DND-41 (cell line): ENCODE data around the gene NTM.

Source experiments
- ATAC-seq: fragments of 200-7000 bp; cut with Tn5 transposase; 3 replicates; pipeline ENCODE4 v1.9.1; 2021; ENCODE audit warnings: low read depth; ENCODE audit not compliant: insufficient read depth
- DNase-seq: peaks from one replicate; pipeline ENCODE4 v3.0.0-alpha.2; 2020
- H2AFZ ChIP-seq: 2 replicates; pipeline ENCODE4 v1.6.0; 2012; ENCODE audit warnings: low read depth, low read length
- H3K27ac ChIP-seq: 2 replicates; pipeline ENCODE4 v1.5.1; 2012; ENCODE audit warnings: low read length, inconsistent platforms
- H3K27me3 ChIP-seq: fragments of 200-600 bp; sonication (generic); 2 replicates; pipeline ENCODE4 v1.6.0; 2012; ENCODE audit warnings: low read length, mild to moderate bottlenecking, inconsistent platforms; ENCODE audit not compliant: insufficient read depth, poor library complexity
- H3K36me3 ChIP-seq: 2 replicates; pipeline ENCODE4 v1.5.1; 2012; ENCODE audit warnings: low read length, inconsistent platforms; ENCODE audit not compliant: insufficient read depth
- H3K4me1 ChIP-seq: 2 replicates; pipeline ENCODE4 v1.5.1; 2012; ENCODE audit warnings: mild to moderate bottlenecking, low read length; ENCODE audit not compliant: insufficient read depth
- H3K4me2 ChIP-seq: 2 replicates; pipeline ENCODE4 v1.6.0; 2012; ENCODE audit warnings: mild to moderate bottlenecking, moderate library complexity, low read length, inconsistent platforms; ENCODE audit not compliant: insufficient read depth
- H3K4me3 ChIP-seq, 2 experiments: fragments of 200-600 bp in 1 of 2; shearing (Covaris generic) in 1 of 2; 2 replicates each; pipeline ENCODE4 v1.5.1; 2012 to 2016; ENCODE audit warnings: inconsistent platforms in 2 of 2, low read length in 2 of 2, mild to moderate bottlenecking in 2 of 2, low read depth in 1 of 2, moderate library complexity in 1 of 2
- H3K79me2 ChIP-seq: 2 replicates; pipeline ENCODE4 v1.6.0; 2012; ENCODE audit warnings: low read length, inconsistent platforms; ENCODE audit not compliant: insufficient read depth
- H3K9ac ChIP-seq: 2 replicates; pipeline ENCODE4 v1.6.0; 2012; ENCODE audit warnings: low read depth, mild to moderate bottlenecking, inconsistent platforms, low read length, moderate library complexity
- H3K9me3 ChIP-seq: 2 replicates; pipeline ENCODE4 v1.5.1; 2012; ENCODE audit warnings: low read length, moderate library complexity, mild to moderate bottlenecking, inconsistent platforms; ENCODE audit not compliant: insufficient read depth, severe bottlenecking
- H4K20me1 ChIP-seq: 2 replicates; pipeline ENCODE4 v1.6.0; 2012; ENCODE audit warnings: low read length; ENCODE audit not compliant: insufficient read depth
- CTCF ChIP-seq: IDR thresholded peaks from 2 replicates; pipeline ENCODE4 v1.5.1; 2012; ENCODE audit warnings: borderline replicate concordance, low read length, moderate library complexity, mild to moderate bottlenecking; ENCODE audit not compliant: poor library complexity, severe bottlenecking; ENCODE audit errors: extremely low read depth
- EZH2 ChIP-seq: IDR thresholded peaks from 3 replicates; pipeline ENCODE4 v1.6.1; 2012; ENCODE audit warnings: borderline replicate concordance, low read depth, mild to moderate bottlenecking, moderate library complexity, low read length, inconsistent platforms; ENCODE audit not compliant: severe bottlenecking

Gene NTM

GRCh38 chr11:131928992-131929391, 558.6 kb downstream of the NTM start:
- TF ChIP-seq EZH2 (no peak), CTCF (no peak)
- no peaks in the 10 kb centered on the region; the same call in 1 of the 2 replicates for H4K20me1 ChIP-seq
- no peak overlapping the region for H3K9ac ChIP-seq
- H3K4me2 ChIP-seq = no peak overlapping the region
- no peak for DNase-seq
- H2AFZ ChIP-seq = no peak overlapping the region
- H3K27ac ChIP-seq = no peak overlapping the region
- H3K79me2 ChIP-seq = no peaks in the 10 kb centered on the region
- no peak for ATAC-seq
- H3K36me3 ChIP-seq = no peaks in the 10 kb centered on the region
- H3K9me3 ChIP-seq = no peaks in the 10 kb centered on the region
- no peaks in the 10 kb centered on the region for H3K4me1 ChIP-seq
- peaks cover 4% of the 10 kb centered on the region for H3K27me3 ChIP-seq
- no peak overlapping the region for H3K4me3 ChIP-seq

GRCh38 chr11:131932584-131933325, 562.3 kb downstream of the NTM start:
- H3K9me3 ChIP-seq = no peaks in the 10 kb centered on the region
- no peaks in the 10 kb centered on the region for H3K4me1 ChIP-seq
- H3K27me3 ChIP-seq = peaks cover 8% of the 10 kb centered on the region
- no peak overlapping the region for H3K4me2 ChIP-seq
- no peaks in the 10 kb centered on the region for H4K20me1 ChIP-seq
- H3K27ac ChIP-seq = no peak overlapping the region
- no peak overlapping the region for H3K9ac ChIP-seq
- ATAC-seq = no peak
- H3K36me3 ChIP-seq = no peaks in the 10 kb centered on the region
- no peak for DNase-seq
- no peaks in the 10 kb centered on the region for H3K79me2 ChIP-seq
- no peak overlapping the region for H2AFZ ChIP-seq
- no peak for TF ChIP-seq CTCF
- no peak for TF ChIP-seq EZH2
- H3K4me3 ChIP-seq = no peak overlapping the region

GRCh38 chr11:131934006-131934405, 563.6 kb downstream of the NTM start:
- H3K9me3 ChIP-seq = no peaks in the 10 kb centered on the region
- H3K36me3 ChIP-seq = no peaks in the 10 kb centered on the region
- no peak for DNase-seq
- H3K9ac ChIP-seq = no peak overlapping the region
- TF ChIP-seq EZH2 = no peak
- no peak for TF ChIP-seq CTCF
- no peak overlapping the region for H3K4me2 ChIP-seq
- ATAC-seq = no peak
- H3K27ac ChIP-seq = no peak overlapping the region
- no peaks in the 10 kb centered on the region for H3K79me2 ChIP-seq
- no peak overlapping the region for H2AFZ ChIP-seq
- peaks cover 8% of the 10 kb centered on the region for H3K27me3 ChIP-seq
- no peaks in the 10 kb centered on the region for H3K4me1 ChIP-seq
- H4K20me1 ChIP-seq = no peaks in the 10 kb centered on the region
- no peak overlapping the region for H3K4me3 ChIP-seq
